Measurements from ENCODE around the gene SMYD4.

DNA sequence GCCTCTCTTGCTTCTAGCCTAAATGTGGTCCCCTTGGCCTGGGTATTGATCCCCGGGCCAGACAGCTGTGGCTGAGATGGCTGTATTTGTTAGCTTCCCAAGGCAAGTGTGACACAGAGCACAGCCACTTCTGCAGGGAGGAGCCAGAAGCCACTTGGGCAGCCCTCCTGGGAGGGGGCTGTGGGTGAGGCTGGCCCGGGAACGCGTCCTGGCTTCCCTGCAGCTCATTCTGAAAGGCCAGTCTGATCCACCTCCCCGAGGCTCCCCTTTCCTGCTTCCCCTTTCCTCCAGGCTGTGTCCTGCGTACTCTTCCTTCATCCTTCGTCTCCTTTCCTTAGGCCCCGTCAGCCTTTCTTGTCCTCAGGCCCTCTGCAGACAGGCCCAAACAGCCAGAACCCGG is 79.1 kb downstream of the SMYD4 start:
- no peak for TF ChIP-seq CTCF (IDR thresholded peaks at IDR 0.05)
- peak in 1 of 4 donors; percentile 60 for TF ChIP-seq POLR2A (IDR thresholded peaks at IDR 0.05)
- no peak for TF ChIP-seq POLR2AphosphoS5 (IDR thresholded peaks at IDR 0.05)
- no peak for TF ChIP-seq EP300 (IDR thresholded peaks at IDR 0.05)
